Measurements from ENCODE around the gene EYA2. TPM values are rescaled to one million over a fixed set of nuclear protein-coding genes. Genes with fewer than 3 reads are reported as not detected.

The EYA2 gene
- total RNA-seq, 1 donor from 2014 or later, result 1.3 TPM

GRCh38 chr20:46851746-46852145 is 42.9 kb upstream of the EYA2 start:
- Mint-ChIP-seq H3K27me3 (ENCODE audit: low read depth) (no peaks in the 10 kb centered on the region), H3K9me3 (no peaks in the 10 kb centered on the region), H3K36me3 (ENCODE audit: low read depth) (no peaks in the 10 kb centered on the region), H3K4me3 (no peak overlapping the region), H3K4me1 (peaks cover 17% of the 10 kb centered on the region), H3K27ac (ENCODE audit: unreplicated experiment) (no peak overlapping the region)
- no peak for TF ChIP-seq CTCF (conservative IDR thresholded peaks at IDR 0.05)
- DNase-seq (ENCODE audit: low read depth, low spot score), result no peak

GRCh38 chr20:46852313-46852712 is 42.3 kb upstream of the EYA2 start:
- H3K9me3 Mint-ChIP-seq, result no peaks in the 10 kb centered on the region
- no peak overlapping the region for H3K4me3 Mint-ChIP-seq
- no peak overlapping the region for H3K27ac Mint-ChIP-seq (ENCODE audit: unreplicated experiment)
- TF ChIP-seq CTCF (conservative IDR thresholded peaks at IDR 0.05), result no peak
- no peaks in the 10 kb centered on the region for H3K27me3 Mint-ChIP-seq (ENCODE audit: low read depth)
- no peaks in the 10 kb centered on the region for H3K36me3 Mint-ChIP-seq (ENCODE audit: low read depth)
- no peak for DNase-seq (ENCODE audit: low read depth, low spot score)
- peaks cover 22% of the 10 kb centered on the region for H3K4me1 Mint-ChIP-seq

- no peak for TF ChIP-seq CTCF (conservative IDR thresholded peaks at IDR 0.05)
- Mint-ChIP-seq H3K27ac (ENCODE audit: unreplicated experiment) (no peak overlapping the region), H3K4me1 (peaks cover 22% of the 10 kb centered on the region), H3K9me3 (no peaks in the 10 kb centered on the region), H3K4me3 (no peak overlapping the region), H3K27me3 (ENCODE audit: low read depth) (no peaks in the 10 kb centered on the region), H3K36me3 (ENCODE audit: low read depth) (no peaks in the 10 kb centered on the region)
- no peak for DNase-seq (ENCODE audit: low read depth, low spot score)
Observed at GRCh38 chr20:46853926-46854325, 40.7 kb upstream of the EYA2 start.

GRCh38 chr20:46857061-46857831 is 37.4 kb upstream of the EYA2 start:
- Mint-ChIP-seq H3K4me1 (peaks cover 10% of the 10 kb centered on the region), H3K4me3 (no peak overlapping the region), H3K27me3 (ENCODE audit: low read depth) (no peaks in the 10 kb centered on the region), H3K9me3 (peaks cover 8% of the 10 kb centered on the region), H3K36me3 (ENCODE audit: low read depth) (no peaks in the 10 kb centered on the region), H3K27ac (ENCODE audit: unreplicated experiment) (peak overlapping the region; percentile 59)
- no peak for DNase-seq (ENCODE audit: low read depth, low spot score)
- TF ChIP-seq CTCF (conservative IDR thresholded peaks at IDR 0.05), result no peak

- peaks cover 9% of the 10 kb centered on the region for H3K27me3 Mint-ChIP-seq (ENCODE audit: low read depth)
- no peak for DNase-seq (ENCODE audit: low read depth, low spot score)
- H3K27ac Mint-ChIP-seq (ENCODE audit: unreplicated experiment), result no peak overlapping the region
- H3K36me3 Mint-ChIP-seq (ENCODE audit: low read depth), result no peaks in the 10 kb centered on the region
- no peak overlapping the region for H3K4me3 Mint-ChIP-seq
- H3K9me3 Mint-ChIP-seq, result peaks cover 16% of the 10 kb centered on the region
- no peak for TF ChIP-seq CTCF (conservative IDR thresholded peaks at IDR 0.05)
- no peaks in the 10 kb centered on the region for H3K4me1 Mint-ChIP-seq
Observed at GRCh38 chr20:46865824-46866223, 28.8 kb upstream of the EYA2 start.

All from neural crest cell (in vitro differentiated cells).